ENCODE measurements around the gene MTMR3. TPM values are rescaled to one million over a fixed set of nuclear protein-coding genes. Genes with fewer than 3 reads are reported as not detected.

The MTMR3 gene
- polyA plus RNA-seq, 2 of the 4 experiments (the other 2 are of a cell fraction) = 7.4 to 18.8 TPM

DNA sequence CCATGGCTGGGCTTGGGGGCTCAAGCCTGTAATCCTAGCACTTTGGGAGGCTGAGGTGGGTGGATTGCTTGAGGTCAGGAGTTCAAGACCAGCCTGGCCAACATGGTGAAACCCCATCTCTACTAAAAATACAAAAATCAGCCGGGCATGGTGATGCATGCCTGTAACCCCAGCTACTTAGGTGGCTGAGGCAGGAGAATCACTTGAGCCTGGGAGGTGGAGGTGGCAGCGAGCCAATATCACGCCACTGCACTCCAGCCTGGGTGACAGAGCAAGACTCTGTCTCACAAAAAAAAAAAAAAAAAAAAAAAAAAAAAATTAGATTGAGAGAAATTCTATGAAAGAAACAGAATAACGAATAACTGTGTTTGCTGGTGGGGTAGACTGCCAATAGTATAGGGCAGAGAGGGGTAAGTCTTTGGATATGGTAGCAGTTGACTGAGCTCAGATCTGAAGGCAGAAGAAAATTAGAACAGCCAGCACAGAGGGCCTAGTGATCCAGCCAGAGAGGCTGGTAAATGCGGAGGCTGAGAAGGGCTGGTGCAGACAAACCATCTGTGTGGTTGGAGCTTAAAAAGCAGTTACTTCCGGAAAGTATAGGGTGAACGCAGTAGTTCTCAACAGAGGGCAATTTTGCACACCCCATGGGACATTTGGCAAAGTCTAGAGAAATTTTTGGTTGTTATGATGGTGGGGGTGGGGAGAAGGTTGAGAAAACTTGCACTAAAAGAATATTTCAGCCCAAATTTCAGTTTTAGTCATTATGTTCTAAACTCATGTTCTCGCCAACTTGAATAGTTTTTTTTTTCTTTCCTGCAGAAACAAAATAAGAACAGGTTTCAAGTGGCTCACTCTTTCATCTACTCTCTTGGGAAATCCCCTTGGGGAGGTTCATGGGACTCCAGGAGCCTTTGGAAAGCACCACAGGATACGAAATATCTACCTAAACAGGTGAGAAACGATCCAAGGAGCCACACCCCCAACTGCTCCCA lies 195.6 kb downstream of the MTMR3 start:
- no peak overlapping the region for H3K4me3 ChIP-seq
- ChIA-PET POLR2A (no interaction called here), CTCF (interaction anchor here (0.9 to 3.8 kb wide), 3 partner anchors 10 to 389 kb away, joined by 4 to 22 read pairs (median 5); no protein-coding TSS in a partner anchor)
- H3K9me3 ChIP-seq = no peaks in the 10 kb centered on the region
- DNase-seq (ENCODE audit: low read depth in 1 of 2, low spot score in 1 of 2) (no peak), FAIRE-seq (no peak), ATAC-seq (no peak; a peak in 1 of 6 replicates)
- 74% methylated on average over 8 of the region's 10 CpGs for WGBS (ENCODE audit: missing lambda C conversion rate)
- no peak overlapping the region for H3K4me2 ChIP-seq
- TF ChIP-seq NR3C1 (IDR thresholded peaks at IDR 0.05) = no peak
- TF ChIP-seq ZNF302 (CRISPR knock-in tag; IDR thresholded peaks at IDR 0.05) = no peak
- TF ChIP-seq, protein P1, sequence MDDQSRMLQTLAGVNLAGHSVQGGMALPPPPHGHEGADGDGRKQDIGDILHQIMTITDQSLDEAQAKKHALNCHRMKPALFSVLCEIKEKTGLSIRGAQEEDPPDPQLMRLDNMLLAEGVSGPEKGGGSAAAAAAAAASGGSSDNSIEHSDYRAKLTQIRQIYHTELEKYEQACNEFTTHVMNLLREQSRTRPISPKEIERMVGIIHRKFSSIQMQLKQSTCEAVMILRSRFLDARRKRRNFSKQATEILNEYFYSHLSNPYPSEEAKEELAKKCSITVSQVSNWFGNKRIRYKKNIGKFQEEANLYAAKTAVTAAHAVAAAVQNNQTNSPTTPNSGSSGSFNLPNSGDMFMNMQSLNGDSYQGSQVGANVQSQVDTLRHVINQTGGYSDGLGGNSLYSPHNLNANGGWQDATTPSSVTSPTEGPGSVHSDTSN (IDR thresholded peaks at IDR 0.05) = no peak
- TF ChIP-seq EHMT2 (IDR thresholded peaks at IDR 0.05; ENCODE audit: low read depth) = no peak
- TF ChIP-seq, protein P2, sequence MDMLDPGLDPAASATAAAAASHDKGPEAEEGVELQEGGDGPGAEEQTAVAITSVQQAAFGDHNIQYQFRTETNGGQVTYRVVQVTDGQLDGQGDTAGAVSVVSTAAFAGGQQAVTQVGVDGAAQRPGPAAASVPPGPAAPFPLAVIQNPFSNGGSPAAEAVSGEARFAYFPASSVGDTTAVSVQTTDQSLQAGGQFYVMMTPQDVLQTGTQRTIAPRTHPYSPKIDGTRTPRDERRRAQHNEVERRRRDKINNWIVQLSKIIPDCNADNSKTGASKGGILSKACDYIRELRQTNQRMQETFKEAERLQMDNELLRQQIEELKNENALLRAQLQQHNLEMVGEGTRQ (IDR thresholded peaks at IDR 0.05) = no peak
- TF ChIP-seq TP53 (CRISPR knock-in tag; IDR thresholded peaks at IDR 0.05) = no peak
- no peak for TF ChIP-seq CEBPB (IDR thresholded peaks at IDR 0.05)
- TF ChIP-seq, protein P3, sequence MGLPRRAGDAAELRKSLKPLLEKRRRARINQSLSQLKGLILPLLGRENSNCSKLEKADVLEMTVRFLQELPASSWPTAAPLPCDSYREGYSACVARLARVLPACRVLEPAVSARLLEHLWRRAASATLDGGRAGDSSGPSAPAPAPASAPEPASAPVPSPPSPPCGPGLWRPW (IDR thresholded peaks at IDR 0.05) = no peak
- TF ChIP-seq PHF8 (IDR thresholded peaks at IDR 0.05; ENCODE audit: borderline replicate concordance, low read depth) = no peak
- TF ChIP-seq, protein P4, sequence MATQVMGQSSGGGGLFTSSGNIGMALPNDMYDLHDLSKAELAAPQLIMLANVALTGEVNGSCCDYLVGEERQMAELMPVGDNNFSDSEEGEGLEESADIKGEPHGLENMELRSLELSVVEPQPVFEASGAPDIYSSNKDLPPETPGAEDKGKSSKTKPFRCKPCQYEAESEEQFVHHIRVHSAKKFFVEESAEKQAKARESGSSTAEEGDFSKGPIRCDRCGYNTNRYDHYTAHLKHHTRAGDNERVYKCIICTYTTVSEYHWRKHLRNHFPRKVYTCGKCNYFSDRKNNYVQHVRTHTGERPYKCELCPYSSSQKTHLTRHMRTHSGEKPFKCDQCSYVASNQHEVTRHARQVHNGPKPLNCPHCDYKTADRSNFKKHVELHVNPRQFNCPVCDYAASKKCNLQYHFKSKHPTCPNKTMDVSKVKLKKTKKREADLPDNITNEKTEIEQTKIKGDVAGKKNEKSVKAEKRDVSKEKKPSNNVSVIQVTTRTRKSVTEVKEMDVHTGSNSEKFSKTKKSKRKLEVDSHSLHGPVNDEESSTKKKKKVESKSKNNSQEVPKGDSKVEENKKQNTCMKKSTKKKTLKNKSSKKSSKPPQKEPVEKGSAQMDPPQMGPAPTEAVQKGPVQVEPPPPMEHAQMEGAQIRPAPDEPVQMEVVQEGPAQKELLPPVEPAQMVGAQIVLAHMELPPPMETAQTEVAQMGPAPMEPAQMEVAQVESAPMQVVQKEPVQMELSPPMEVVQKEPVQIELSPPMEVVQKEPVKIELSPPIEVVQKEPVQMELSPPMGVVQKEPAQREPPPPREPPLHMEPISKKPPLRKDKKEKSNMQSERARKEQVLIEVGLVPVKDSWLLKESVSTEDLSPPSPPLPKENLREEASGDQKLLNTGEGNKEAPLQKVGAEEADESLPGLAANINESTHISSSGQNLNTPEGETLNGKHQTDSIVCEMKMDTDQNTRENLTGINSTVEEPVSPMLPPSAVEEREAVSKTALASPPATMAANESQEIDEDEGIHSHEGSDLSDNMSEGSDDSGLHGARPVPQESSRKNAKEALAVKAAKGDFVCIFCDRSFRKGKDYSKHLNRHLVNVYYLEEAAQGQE (IDR thresholded peaks at IDR 0.05) = no peak
- H3K4me1 ChIP-seq = no peaks in the 10 kb centered on the region
- H3K27ac ChIP-seq = no peak overlapping the region

DNA sequence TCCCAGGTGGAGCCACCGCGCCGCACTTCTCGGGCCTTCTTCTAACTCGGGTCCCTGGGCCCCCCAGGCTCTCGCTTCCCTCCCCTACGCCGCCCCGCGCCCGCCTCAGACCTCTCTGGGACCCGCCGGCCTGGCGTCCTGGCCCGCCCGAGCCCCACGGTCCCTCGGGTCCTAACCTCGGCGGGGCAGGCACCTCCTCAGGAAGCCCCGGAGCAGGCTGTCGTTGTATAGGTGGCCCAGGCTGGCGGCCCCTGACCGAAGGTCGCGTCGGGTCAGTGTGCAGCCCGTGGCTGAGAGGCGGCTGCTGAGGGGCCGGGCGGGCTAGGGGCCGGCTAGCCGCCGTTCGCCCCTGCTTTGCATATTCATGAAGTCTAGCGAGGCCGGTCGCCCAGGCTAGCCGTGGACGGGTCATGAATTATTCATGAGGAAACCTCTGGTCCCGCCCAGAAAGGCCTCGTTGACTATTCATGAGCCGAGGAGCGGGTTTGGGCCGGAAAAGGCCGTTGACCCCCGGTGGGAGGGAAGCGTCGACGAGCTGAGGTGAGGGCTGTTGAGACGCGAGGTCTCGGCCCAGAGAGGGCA lies 197.1 kb downstream of the MTMR3 start, which contains the start of gene HORMAD2:
Gene HORMAD2 (plus strand): TSS at position 513 of the 582 bp plus-strand sequence. CDS start 13,489 bp downstream, outside the sequence.
- FAIRE-seq = no peak
- 91% methylated on average over 35 of the region's 53 CpGs for WGBS (ENCODE audit: missing lambda C conversion rate)
- CTCF ChIA-PET = interaction anchor here (0.7 to 3.8 kb wide), 2 partner anchors 8 to 9 kb away, joined by 3 to 22 read pairs; no protein-coding TSS in a partner anchor

More for the DNA sequence above, 197.1 kb downstream of the MTMR3 start, which contains the start of gene HORMAD2:
- POLR2A ChIA-PET = no interaction called here
- TF ChIP-seq ZC3H11A (IDR thresholded peaks at IDR 0.05) = no peak
- no peak for TF ChIP-seq ZFP36 (IDR thresholded peaks at IDR 0.05; ENCODE audit: borderline replicate concordance, partially characterized antibody)
- TF ChIP-seq MAFK (IDR thresholded peaks at IDR 0.05; ENCODE audit: partially characterized antibody) = no peak
- no peak for TF ChIP-seq CHD2 (IDR thresholded peaks at IDR 0.05; ENCODE audit: low read length, partially characterized antibody)
- TF ChIP-seq HOXB5 (CRISPR knock-in tag; IDR thresholded peaks at IDR 0.05) = no peak
- no peak for TF ChIP-seq NR3C1 (IDR thresholded peaks at IDR 0.05)
- no peak for TF ChIP-seq TP53 (CRISPR knock-in tag; IDR thresholded peaks at IDR 0.05)
- TF ChIP-seq EHMT2 (IDR thresholded peaks at IDR 0.05; ENCODE audit: low read depth) = no peak
- no peak for TF ChIP-seq BHLHE40 (IDR thresholded peaks at IDR 0.05; ENCODE audit: low read depth, low read length)
- TF ChIP-seq CHD4 (IDR thresholded peaks at IDR 0.05; ENCODE audit: borderline replicate concordance) = no peak
- TF ChIP-seq, protein P5, sequence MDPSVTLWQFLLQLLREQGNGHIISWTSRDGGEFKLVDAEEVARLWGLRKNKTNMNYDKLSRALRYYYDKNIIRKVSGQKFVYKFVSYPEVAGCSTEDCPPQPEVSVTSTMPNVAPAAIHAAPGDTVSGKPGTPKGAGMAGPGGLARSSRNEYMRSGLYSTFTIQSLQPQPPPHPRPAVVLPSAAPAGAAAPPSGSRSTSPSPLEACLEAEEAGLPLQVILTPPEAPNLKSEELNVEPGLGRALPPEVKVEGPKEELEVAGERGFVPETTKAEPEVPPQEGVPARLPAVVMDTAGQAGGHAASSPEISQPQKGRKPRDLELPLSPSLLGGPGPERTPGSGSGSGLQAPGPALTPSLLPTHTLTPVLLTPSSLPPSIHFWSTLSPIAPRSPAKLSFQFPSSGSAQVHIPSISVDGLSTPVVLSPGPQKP (IDR thresholded peaks at IDR 0.05; ENCODE audit: low read depth, low read length) = no peak
- no peak for TF ChIP-seq RARB (CRISPR knock-in tag; IDR thresholded peaks at IDR 0.05)
- no peak for TF ChIP-seq HOXA7 (CRISPR knock-in tag; IDR thresholded peaks at IDR 0.05)
- TF ChIP-seq SMC3 (IDR thresholded peaks at IDR 0.05) = no peak
- no peak for TF ChIP-seq PHF8 (IDR thresholded peaks at IDR 0.05; ENCODE audit: borderline replicate concordance, low read depth)
- TF ChIP-seq ZNF302 (CRISPR knock-in tag; IDR thresholded peaks at IDR 0.05) = no peak
- Histone ChIP-seq H3K4me3 (no peak within 1 kb of the TSS), H3K9me3 (no peaks in the 10 kb centered on the region), H3K4me2 (no peak within 1 kb of the TSS), H3K4me1 (no peaks in the 10 kb centered on the region), H3K27ac (no peak within 1 kb of the TSS)
- DNase-seq (ENCODE audit: low read depth in 1 of 2, low spot score in 1 of 2) (no peak), ATAC-seq (no peak)

Measured in A549 (cell line).